HG02981 (cell line): ENCODE results near the gene GALNT14.

ENCODE experiments used
- ATAC-seq: cut with Tn5 transposase; IDR thresholded peaks from one replicate; pipeline ENCODE4 v1.9.1; 2021; ENCODE audit warnings: mild to moderate bottlenecking, moderate library complexity; ENCODE audit not compliant: unreplicated experiment

Gene GALNT14

DNA sequence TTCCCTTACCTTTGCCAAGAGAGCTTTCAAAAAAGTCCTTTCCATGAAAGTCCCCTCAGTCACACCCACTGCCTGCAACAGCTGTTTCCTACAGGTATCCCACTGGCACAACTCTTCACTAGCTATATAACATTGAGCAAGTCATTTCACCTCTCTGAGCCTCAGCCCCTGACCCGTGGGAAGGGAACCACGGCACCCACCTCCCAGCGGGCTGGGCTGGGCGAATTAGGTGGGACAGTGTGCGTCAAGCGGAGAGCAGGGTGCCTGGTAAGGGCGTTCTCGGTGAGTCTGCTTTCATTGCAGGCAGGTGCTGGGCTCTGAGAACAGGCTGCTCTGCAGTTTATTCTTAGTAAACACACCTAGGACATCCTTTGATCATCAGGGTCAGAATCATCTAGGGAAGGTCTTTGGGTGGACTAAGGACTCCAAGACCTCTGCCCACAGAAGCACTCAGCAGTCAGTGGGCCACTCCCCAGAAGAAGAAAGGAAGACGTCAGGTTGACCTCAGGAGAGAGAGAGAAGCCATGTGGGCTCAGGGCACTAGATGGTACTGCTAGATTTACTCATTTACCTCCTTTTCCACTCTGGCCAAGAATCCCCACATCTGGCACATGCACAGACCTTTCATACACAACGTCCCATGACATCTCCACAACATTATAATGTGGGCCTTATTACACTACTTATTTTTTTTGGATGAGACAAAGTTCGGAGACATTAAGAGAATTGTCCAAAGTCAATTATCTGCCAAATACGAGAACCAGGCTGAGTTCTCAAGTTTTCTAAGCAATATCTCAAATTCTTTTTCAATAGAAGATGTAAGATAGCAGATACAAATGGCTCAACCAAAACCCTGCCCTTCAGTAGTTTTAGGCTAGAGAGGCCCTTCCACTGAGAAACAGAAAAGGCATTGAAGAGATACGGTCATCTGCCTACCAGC lies 79.9 kb downstream of the GALNT14 start:
- no peak for ATAC-seq

DNA sequence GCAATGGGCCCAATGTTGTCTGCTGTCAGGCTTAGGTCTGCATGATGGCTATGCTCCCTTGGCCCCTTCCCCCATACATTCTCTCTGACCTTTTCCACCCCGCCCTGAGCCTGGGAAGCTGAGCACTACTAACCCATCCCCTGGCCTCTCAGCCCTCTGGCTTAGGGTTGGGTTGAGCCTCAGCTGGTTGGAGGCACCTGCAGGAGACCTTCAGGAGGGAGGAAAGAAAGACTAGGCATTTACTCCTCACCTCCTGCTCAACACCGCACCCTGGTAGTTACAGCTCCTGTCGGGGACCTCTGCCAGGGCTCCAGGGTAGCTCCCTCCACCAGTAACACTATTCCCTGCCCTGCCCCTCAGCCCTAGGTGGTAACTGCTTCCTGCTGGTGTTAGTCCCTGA lies 80.5 kb downstream of the GALNT14 start:
- ATAC-seq, result no peak

DNA sequence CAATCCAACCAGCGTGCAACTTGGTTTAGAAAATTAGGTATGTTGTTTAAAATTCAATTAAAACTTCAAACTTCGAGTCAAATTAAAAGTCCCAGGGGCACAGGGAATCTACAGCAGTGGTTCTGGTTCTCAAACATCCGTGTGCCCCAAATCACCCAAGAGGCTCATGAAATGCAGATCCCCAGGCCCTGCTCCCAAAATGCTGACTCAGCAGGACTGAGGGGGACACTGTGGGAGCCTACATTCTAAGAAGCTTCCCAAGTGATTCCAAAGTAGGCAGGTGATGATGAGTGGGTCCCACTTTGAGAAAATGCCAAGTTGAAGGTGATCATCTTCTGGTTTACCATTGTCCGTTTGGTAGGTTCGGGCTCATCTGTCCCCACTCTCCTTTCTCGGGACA lies 82.3 kb downstream of the GALNT14 start:
- no peak for ATAC-seq

DNA sequence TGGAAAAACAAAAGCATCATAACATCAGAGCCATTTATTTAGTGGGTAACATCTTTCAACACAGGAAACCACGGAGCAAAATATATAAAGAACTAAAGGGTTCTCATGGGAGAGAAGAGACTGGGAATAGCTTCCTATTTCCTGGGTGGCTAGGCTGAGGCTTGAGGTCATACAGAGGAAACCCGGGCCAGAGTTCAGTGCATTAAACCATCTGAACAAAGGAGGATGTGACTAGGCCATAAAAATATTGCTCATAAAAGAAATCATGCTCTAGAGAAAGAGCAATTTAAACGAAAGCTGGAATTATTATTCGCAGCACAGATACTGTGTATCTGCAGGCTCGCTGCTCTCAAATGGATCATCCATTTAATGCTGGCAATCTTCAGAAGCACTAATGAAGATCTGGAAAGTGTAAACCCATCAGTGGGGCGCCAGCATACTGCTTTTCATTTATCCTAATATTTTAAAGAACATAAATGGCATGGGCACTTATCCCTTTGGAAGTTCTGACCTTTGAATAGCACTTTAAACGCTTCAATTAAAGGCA lies 83.3 kb downstream of the GALNT14 start:
- no peak for ATAC-seq

DNA sequence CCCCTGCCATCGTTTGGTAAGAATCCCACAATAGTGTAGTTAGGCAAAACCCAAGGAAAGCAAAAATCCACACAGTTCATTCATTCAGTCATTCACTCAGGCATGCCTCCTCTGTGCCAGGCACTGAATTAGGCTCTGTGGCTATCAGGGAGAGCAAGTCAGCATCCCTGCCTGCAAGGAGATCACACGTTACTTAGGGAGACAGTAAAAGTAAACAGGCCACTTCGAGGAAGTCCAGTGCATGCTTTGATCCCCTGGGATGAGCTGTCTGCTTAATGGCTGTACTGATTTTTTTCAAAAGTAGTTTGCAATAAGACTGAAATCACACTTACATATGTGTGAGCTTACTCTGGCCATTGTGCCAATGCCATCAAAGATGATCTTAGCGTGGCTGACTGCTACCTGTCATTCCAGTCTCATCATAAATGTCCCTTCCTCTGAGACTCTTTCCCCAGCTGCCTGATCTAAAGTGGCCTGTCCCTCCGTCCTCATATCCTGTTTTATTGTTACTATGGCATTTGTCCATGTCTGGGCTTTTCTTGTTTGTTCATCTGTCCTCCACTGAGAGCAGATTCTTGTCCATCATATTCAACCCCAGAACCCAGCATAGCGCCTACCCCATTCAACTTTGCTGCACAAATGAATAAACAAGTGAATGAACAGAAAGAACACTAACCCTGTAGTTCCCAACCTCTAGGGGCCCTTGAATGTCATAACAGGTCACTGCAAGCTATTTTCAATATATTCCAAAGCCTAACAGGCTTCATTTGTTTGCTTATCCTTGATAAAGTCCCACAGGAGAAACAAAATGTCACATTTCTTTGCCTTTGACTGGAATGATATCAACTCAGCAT lies 84.1 kb downstream of the GALNT14 start:
- no peak for ATAC-seq

DNA sequence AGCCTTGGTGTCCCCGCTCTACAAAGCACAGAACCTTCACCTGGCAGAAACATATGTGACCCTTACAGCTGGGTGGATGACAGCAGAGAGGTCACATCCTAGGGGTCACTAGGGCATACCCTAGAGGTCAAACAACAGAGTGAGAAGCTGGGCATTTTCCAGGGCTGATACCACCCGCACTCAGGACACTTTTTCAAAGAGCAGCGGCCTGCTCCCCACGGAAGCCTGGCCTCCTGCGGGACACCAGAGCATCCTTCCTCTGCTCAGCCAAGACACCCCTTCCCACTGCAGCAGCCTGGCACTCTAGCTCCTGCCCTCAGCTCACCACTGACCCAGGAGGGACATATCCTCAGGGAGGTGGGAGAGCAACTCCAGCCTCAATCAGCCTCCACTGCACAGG lies 86.0 kb downstream of the GALNT14 start:
- no peak for ATAC-seq

DNA sequence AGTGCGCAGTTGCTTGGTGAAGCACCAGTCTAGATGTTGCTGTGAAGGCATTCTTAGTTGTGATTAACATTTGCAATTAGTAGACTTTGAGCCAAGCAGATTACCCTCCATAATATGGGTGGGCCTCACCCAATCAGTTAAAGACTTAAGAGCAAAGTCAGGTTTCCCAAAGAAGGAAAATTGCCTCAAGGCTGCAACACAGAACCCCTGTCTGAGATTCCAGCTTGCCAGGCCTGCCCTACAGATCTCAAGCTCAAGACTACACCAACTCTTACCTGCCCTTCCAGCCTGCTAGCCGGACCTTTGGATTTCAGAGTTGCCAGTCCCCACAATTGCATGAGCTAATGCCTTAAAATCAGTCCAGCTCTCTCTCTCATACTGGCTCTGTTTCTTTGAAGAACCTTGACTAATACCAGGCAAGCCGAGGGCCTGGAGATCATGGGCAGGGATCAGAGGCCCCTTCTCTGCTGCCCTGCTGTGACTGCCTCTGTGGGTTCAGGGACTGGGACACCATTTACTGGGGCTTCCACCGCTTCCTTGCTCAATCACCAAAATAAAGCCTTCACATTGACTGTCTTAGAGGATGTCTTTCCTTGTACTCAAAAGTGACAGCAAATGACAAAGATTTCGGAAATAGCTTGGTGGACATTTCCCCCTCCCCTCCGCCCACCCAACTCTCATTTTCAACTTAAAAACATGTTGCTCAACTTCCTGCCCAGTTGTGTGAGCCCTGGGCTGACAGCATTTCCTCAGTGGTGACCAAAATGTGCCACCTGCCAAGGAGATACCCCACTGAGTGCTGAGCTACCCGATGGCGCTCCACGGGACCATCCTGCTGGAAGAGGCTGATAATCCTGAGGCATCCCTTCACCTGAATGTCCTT lies 86.7 kb downstream of the GALNT14 start:
- no peak for ATAC-seq

DNA sequence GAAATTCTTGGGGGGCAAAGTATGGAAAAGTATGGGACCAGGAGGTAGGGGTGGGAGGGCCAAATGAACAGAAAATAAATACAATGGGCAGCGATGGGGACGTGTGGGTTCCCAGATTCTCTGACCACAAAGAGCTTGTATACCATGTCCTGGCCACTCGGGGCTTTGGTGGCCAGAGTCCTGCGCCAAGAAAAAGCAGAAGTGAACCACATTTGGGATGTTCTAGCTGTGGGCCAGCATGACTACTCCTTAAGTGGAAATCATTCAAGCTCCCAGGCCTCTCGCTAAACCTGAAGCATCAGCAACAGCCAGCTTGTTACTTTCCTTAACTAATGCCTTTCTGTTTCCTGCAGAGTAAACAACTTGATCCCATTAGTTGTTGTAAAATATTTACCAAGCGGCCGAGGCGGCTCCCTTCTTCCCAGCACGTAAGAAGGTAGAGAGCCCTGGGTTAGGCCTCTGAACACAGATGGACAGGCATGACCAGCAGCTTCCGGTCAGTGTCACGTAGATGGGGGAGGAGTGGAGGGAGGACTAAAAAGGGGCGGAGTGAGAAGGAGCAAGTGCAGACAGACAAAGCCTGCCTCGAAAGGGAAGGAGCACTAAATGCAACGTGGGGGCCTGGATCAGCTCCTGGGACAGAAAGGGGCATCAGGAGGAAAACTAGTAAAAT lies 88.2 kb downstream of the GALNT14 start:
- no peak for ATAC-seq

DNA sequence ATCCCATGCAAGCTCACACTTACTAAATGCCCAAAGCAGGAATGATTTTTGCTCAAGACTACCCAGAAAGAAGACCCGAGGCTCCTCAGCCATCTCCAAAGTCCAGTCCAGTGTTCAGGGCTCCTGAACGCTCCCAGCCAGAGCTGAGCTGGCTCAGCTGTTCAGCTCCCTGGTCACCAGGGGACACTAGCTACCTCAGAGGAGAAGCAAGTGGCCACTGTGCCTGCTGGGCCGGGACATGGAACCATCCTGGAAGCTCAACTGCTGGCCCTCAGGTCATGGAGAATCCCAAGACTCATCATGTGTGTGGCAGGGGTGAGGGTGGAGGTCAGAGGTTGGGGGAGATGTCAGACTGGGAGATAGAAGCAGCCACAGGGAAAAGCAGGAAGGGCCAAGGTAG lies 89.0 kb downstream of the GALNT14 start:
- no peak for ATAC-seq

DNA sequence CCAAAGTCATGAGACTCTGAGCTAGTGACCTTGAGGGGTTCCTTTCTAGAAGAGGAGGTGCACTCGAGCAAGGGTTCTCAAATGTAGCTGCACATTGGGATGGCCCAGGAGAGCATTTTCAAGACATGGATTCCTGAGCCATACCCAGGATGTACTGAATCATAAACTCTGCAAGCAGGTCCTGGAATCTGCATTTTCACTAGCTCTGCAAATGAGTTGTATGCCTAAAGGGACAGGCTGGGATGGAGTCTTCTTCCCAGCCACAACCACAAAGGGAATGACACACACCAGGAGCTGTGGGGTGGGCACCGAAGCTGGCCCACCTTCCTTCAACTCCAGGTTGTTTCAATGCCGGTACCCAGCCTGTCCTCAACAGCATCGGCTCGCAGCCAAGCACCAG lies 90.6 kb downstream of the GALNT14 start:
- ATAC-seq, result no peak

DNA sequence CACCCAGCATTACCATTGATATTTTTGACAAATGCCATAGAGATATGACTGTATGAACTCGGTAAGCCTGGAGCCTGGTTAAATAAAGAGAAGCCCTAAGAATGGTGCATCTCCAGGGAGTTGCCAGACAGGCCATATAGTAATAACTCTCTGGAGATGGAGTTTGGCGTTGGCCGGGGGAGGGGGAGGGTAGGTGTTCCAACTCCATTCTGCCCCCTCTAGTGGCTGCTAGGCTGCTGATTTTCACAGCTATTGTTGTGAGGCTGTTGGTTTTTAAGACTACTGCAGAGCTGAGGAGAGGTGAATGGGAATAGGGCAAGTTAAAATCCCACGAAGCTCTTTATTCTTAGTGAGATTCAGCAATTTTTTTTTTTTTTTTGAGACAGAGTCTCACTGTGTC lies 99.9 kb downstream of the GALNT14 start:
- ATAC-seq, result no peak

DNA sequence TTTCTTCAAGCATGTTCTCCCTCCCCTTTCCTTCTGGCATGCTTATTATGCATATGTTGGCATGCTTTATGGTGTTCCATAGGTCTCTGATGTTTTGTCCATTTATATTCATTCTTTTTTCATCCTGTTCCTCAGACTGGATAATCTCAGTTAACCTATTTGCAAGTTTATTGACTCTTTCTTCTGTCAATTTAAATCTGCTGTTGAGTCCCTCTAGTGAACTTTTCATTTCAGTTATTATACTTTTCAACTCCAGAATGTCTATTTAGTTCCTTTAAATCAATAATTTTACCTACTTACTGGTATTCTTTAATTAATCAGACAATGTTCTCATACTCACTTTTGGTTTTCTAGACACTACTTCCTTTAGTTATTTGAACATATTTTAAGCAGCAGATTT lies 101.2 kb downstream of the GALNT14 start:
- no peak for ATAC-seq

DNA sequence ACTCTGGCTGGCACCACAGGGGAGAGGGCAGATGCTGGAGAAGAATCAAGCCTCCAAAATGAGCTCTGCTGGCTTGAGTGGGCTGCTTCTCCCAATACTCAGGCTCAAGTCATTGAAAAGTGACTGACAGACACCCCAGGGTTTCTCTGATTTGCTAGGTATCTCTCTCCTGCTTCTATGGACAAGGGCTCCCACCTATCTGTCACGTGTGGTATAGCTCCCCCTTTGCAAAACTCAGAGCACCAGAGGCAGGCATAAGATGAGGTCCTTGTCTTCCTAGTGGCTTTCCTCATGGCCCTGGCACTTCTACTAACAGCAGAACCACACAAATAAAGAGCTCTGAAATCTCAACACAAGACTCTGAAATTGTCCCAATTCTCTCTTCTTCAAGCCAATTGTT lies 105.2 kb downstream of the GALNT14 start:
- no peak for ATAC-seq

DNA sequence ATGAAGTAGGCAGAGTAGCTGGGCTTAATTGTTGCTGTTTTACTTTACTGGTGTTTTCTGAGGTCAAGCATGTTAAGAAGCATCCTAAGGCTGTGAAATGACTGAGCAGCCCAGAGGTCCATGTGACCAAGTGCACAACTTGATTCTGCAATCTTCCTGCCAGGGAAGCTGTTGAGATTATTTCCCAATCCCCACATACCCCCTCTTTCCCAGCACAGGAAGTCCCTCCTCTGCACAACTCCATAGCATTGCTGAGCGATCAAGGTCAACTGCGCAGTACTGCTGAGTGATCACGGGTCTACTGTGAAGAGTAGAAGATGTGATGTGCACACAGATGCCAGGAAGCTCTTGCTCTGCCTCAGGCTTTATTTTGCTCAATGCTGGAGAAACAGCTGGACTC lies 105.8 kb downstream of the GALNT14 start:
- no peak for ATAC-seq

DNA sequence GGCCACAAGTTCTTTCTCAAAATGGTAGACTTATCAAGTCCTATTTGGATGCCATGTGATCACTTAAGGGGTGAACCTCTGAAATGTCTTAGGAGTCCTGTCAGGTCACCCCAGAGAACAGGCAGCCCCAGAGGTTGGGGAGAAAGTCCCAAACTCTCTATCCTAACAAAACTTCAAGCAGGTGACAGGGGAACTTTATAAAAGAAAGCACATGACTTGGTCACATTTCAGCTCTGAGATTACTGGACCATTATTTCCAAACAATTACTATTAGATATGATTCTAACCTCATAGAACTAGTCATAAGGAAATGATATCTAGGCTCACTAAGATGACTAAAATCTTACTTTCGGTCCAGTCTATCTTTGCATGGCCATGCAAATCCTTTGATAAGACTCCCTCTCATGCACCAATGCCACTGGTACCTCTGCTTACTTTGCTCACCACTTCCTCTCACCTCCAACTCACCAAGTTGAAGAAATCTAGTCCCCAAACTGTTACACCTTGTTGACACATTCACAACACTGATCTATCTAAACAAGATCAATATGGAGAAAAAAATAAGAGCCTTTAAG lies 107.0 kb downstream of the GALNT14 start:
- peak; percentile 95 for ATAC-seq

DNA sequence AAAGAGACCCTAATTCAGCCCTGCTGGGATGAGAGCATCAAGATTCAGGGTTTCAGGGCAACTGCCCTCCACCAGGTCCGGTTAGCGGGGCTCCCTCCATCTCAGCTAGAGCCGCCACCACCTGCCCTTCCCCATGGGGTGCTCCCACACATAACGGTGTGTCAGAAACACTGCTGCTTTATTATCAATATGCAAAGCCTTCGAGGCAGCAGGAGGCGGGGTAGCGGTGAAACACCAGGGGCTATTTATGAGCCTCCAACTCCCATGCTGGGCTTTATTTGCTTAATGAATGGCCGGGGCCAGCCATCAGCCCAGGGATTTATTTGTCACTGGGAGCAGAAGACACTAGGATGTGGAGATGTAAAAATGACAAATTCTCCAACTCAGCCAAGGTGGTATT lies 109.8 kb downstream of the GALNT14 start:
- no peak for ATAC-seq

DNA sequence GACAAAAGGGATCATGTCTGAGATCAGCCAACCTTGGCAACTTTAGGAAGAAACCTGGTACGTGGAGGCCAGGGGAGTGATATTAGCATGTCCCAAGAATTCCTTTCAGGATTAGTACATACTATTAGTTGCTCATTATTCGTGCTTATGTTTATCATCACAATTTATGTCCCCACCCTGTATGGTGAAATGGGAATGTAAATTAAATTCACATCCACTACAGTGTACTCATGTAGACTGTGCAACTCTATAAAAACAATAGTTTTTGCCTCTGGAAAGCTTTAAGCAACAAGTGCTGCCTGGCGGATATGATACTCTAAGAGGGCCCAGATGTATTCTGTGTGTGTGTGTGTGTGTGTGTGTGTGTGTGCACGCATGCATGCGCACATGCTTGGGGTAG lies 110.7 kb downstream of the GALNT14 start:
- ATAC-seq, result no peak

DNA sequence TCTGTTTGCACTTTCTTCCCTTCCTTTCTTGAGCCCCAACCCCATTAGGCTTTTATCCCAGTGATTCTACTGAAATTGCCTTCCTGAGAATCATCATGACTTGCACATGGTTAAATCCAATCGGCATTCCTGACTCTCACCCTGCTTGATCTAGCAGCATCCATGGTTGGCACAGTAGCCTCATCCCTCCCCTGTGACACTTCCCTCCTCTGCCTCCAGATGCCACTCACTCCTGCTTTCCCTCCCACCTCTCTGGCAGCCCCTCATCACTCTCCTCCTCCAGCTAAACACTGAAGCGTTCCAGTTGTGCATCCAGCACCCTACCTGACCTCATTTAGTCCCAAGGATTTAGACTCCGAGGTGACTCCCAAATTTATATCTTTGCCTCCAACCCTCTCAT lies 114.7 kb downstream of the GALNT14 start:
- ATAC-seq, result no peak

DNA sequence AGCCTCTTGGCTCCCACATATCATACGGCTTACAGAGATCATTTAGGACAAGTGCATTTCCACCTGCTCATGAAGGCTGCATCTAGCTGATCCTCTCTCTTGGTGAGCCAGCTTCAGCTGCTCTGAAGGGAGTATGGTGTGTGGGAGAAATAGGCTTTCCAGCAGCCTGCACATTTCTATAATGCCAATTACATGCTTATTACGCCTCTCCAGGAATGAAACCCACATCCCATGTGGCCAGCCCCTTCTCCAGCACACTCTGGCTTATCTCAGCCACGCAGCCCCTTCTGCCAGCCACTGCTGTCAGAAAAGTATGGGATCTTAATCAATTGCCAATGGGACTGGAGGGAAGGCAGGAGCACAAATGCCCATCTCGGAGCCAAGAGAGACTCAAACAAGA lies 117.5 kb downstream of the GALNT14 start:
- ATAC-seq, result no peak

DNA sequence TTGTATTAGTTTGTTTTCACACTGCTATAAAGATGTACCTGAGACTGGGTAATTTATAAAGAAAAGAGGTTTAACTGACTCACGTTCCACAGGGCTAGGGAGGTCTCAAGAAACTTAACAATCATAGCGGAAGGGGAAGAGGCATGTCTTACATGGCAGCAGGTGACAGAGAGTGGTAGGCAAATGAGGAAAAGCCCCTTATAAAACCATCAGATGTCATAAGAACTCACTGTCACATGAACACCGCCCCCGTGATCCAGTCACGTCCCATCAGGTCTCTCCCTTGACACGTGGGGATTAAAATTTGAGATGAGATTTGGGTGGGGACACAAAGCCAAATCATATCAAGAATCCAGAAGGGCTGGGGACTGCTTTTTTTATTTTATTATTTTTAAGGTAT lies 120.0 kb downstream of the GALNT14 start:
- ATAC-seq, result no peak
